Spleen (tissue), 13 donors: ENCODE measurements around the gene MED9. TPM values are rescaled to one million over a fixed set of nuclear protein-coding genes. Genes with fewer than 3 reads are reported as not detected.
"Not testable (repeated sequence)": the region's sequence is repeated elsewhere in the genome, so short reads cannot be mapped to it uniquely, and the experiment has no call there.

Experiments
- DNase-seq: peaks from one replicate; pipeline ENCODE4 v3.0.0-alpha.2; 2020
- H3K27ac ChIP-seq, 8 donors: fragments of 200-600 bp; sonication (generic) in 7 of 8; 1 replicate in 4 of 8; 2 replicates in 4 of 8; pipeline versions ENCODE4 v1.5.0 to v1.8.0; 2016 to 2021; ENCODE audit warnings: inconsistent platforms in 4 of 8, mild to moderate bottlenecking in 4 of 8, moderate library complexity in 1 of 8
- H3K27me3 ChIP-seq, 7 donors: fragments of 200-600 bp; sonication (generic) in 6 of 7; replicated peaks in 1 of 7; 1 replicate in 4 of 7; 2 replicates in 3 of 7; pipeline versions ENCODE4 v1.5.0 to v1.8.0; 2016 to 2021; ENCODE audit warnings: inconsistent platforms in 3 of 7, mild to moderate bottlenecking in 1 of 7
- H3K36me3 ChIP-seq, 6 donors: fragments of 200-600 bp; sonication (generic) in 5 of 6; 1 replicate in 4 of 6; 2 replicates in 2 of 6; pipeline versions ENCODE4 v1.5.0 to v1.8.0; 2016 to 2021; ENCODE audit warnings: inconsistent platforms in 2 of 6
- H3K4me1 ChIP-seq, 6 donors: fragments of 200-600 bp; sonication (generic) in 5 of 6; 1 replicate in 3 of 6; 2 replicates in 3 of 6; pipeline versions ENCODE4 v1.5.0 to v1.8.0; 2016 to 2021; ENCODE audit warnings: inconsistent platforms in 3 of 6
- H3K4me3 ChIP-seq, 8 donors: fragments of 200-600 bp; sonication (generic) in 7 of 8; 1 replicate in 4 of 8; 2 replicates in 4 of 8; pipeline versions ENCODE4 v1.5.0 to v1.8.0; 2016 to 2021; ENCODE audit warnings: inconsistent platforms in 4 of 8, mild to moderate bottlenecking in 4 of 8, moderate library complexity in 2 of 8
- H3K9me3 ChIP-seq, 8 donors: fragments of 200-600 bp; sonication (generic) in 7 of 8; 1 replicate in 4 of 8; 2 replicates in 4 of 8; pipeline versions ENCODE4 v1.5.0 to v1.8.0; 2016 to 2021; ENCODE audit warnings: inconsistent platforms in 4 of 8
- POLR2A ChIP-seq, 3 donors: fragments of 450-650 bp; IDR thresholded peaks; one replicate each; pipeline ENCODE4 v1.5.1; 2017; ENCODE audit warnings: antibody characterized with exemption in 3 of 3, mild to moderate bottlenecking in 1 of 3
- POLR2AphosphoS5 ChIP-seq, 3 donors: sonication (generic); formaldehyde crosslinking; IDR thresholded peaks; one replicate each; pipeline ENCODE4 v1.5.1; 2017; ENCODE audit warnings: antibody characterized with exemption in 3 of 3
- WGBS, 5 donors: extraction: QIAGEN DNeasy Blood & Tissue Kit in 3 of 5; methylation state at CpG; one replicate each; pipeline versions ENCODE4 v1.1.5 to v1.1.7; 2013 to 2018; 5-methylcytosine and 5-hydroxymethylcytosine counted together
- intact Hi-C: fragments of 100-400 bp; cut with DNase I; formaldehyde crosslinking; loops from one replicate; pipeline ENCODE4 v1.15.0; 2023; ENCODE audit warnings: low total_unique reads
- long read RNA-seq, 2 donors: transcript quantifications; one replicate each; lab custom pipeline, GENCODE V29; 2026
- polyA plus RNA-seq, 3 donors: library from polyadenylated mRNA; stranded (reverse); fragments of 200-250 nt; gene quantifications; one replicate each; pipeline ENCODE4 v1.2.1, GENCODE V29; 2013
- total RNA-seq, 7 donors: library from RNA; depleted of rRNA in 3 of 7; stranded (reverse); fragments of >200 nt in 3 of 7; fragmentation: NEBNext Ultra II Directional in 4 of 7; extraction: Animal tissue kit (Norgen Biotek cat#: 25700) in 4 of 7; gene quantifications; one replicate each; pipeline versions ENCODE4 v1.1.0 to v1.2.1, GENCODE V29; 2016 to 2021
- TF ChIP-seq, protein P1 (sequence below), 11 experiments: fragments of 200-600 bp in 7 of 11; fragments of 450-650 bp in 4 of 11; sonication (generic) in 4 of 11; IDR thresholded peaks in 8 of 11; conservative IDR thresholded peaks in 3 of 11; 1 replicate in 7 of 11; 2 replicates in 4 of 11; pipeline versions ENCODE4 v1.4.0 to v1.8.0; 2016 to 2021; ENCODE audit warnings: antibody characterized with exemption in 11 of 11, inconsistent platforms in 4 of 11, mild to moderate bottlenecking in 1 of 11
- donor health status: healthy with polysubstance abuse.
- donor health status: DM: no; HTN: no; CAD: no; lungs with moderate emphysema.
- donor health status: DM: no; HTN: no; CAD: no.
- donor health status: Bipolar disorder and iron deficiency.
- donor health status: healthy.
- donor health status: DM: no; HTN: no; CAD: no.
- donor health status: DM: yes; HTN: yes; CAD: no.

MED9 gene, protein sequence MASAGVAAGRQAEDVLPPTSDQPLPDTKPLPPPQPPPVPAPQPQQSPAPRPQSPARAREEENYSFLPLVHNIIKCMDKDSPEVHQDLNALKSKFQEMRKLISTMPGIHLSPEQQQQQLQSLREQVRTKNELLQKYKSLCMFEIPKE
- total RNA-seq = 10 to 100 TPM; 13.8 to 19.2 (median 16.6) TPM
- polyA plus RNA-seq = 10 to 100 TPM in 2 of 3 donors, 1 to 10 TPM in 1; 8.5 to 13.7 (median 10.3) TPM
- long read RNA-seq, donor 1, partial matches to known transcripts = 0 of 5 reads
- long read RNA-seq, donor 1, other reads (novel, unspliced or antisense) = 0 of 5 reads
- long read RNA-seq, donor 2, transcript MED9-201 (2 exons, 2,228 nt) = major isoform, 8 of 8 reads
- long read RNA-seq, donor 2, partial matches to known transcripts = 0 of 8 reads
- long read RNA-seq, donor 2, other reads (novel, unspliced or antisense) = 0 of 8 reads

DNA sequence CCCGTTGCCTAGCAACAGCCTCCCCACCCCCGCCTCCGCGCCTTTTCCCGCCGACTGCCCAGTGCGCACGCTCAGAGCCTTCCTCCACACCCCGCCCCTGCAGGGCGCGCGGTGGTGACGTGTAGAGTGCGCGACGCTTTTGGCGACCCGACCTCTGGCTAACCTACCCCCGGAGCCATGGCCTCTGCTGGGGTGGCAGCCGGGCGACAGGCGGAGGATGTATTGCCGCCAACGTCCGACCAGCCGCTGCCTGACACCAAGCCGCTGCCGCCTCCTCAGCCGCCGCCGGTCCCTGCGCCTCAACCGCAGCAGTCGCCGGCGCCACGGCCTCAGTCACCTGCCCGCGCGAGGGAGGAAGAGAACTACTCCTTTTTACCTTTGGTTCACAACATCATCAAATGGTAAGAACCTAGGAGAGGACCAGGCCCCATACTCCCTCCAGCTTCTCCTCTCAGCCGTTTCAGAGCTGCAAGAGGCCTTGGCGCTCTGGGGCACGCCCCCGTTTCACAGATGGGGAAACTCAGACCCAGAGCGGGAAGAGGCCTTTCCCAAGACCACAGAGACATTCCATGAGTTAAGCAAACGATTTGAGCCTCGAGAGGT, at the start of gene MED9:
MED9 (plus strand) TSS at position 136 of the 603 bp plus-strand sequence; CDS start at position 178, 42 bp downstream.
- DNase-seq = peak; percentile 97
- TF ChIP-seq POLR2AphosphoS5 (IDR thresholded peaks at IDR 0.05) (peak; percentile 93 to 96 (median 94)), POLR2A (IDR thresholded peaks at IDR 0.05) (no peak)
- TF ChIP-seq, protein P1, sequence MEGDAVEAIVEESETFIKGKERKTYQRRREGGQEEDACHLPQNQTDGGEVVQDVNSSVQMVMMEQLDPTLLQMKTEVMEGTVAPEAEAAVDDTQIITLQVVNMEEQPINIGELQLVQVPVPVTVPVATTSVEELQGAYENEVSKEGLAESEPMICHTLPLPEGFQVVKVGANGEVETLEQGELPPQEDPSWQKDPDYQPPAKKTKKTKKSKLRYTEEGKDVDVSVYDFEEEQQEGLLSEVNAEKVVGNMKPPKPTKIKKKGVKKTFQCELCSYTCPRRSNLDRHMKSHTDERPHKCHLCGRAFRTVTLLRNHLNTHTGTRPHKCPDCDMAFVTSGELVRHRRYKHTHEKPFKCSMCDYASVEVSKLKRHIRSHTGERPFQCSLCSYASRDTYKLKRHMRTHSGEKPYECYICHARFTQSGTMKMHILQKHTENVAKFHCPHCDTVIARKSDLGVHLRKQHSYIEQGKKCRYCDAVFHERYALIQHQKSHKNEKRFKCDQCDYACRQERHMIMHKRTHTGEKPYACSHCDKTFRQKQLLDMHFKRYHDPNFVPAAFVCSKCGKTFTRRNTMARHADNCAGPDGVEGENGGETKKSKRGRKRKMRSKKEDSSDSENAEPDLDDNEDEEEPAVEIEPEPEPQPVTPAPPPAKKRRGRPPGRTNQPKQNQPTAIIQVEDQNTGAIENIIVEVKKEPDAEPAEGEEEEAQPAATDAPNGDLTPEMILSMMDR (IDR thresholded peaks at IDR 0.05 in 8 of 11, conservative IDR thresholded peaks at IDR 0.05 in 3 of 11) = peak in 1 of 11 experiments; percentile 11
- peak within 1 kb of the TSS; percentile 77 to 98 (median 88) for H3K4me3 ChIP-seq
- 0 to 1% (median 0%) methylated on average over 41 to 47 of the region's 47 CpGs for WGBS, 5 donors
- H3K27me3 ChIP-seq = no peaks in the 10 kb centered on the region
- H3K36me3 ChIP-seq = peaks cover 0 to 23% (median 0%) of the 10 kb centered on the region in 6 donors
- peak within 1 kb of the TSS; percentile 75 to 95 (median 92) for H3K27ac ChIP-seq
- intact Hi-C loops = no loop called here
- peaks cover 17 to 61% (median 50%) of the 10 kb centered on the region in 6 donors for H3K4me1 ChIP-seq
- no peaks in the 10 kb centered on the region for H3K9me3 ChIP-seq

DNA sequence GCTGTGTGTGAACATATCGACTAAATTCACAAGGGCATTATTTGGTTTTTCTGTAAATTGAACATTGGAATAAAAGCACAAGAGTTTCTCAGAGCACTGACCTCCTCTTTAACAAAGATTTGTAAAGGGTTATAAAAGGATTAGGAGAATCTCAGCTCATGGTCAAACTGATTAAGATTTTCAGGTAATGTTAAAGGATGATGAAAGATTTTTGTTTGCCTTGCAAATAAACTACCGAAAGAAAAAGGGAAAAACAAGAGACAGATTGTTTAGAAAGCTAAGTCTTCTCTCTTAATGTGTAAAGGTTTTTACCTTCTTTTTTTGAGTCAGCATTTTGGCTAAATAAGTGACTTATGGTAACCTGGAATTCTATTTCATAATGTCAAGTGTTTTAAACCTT, 47.6 kb upstream of the MED9 start:
- TF ChIP-seq, protein P1 (IDR thresholded peaks at IDR 0.05 in 8 of 11, conservative IDR thresholded peaks at IDR 0.05 in 3 of 11) = no peak
- TF ChIP-seq POLR2AphosphoS5 (IDR thresholded peaks at IDR 0.05) = no peak
- TF ChIP-seq POLR2A (IDR thresholded peaks at IDR 0.05) = no peak
- Histone ChIP-seq H3K27me3 (no peaks in the 10 kb centered on the region), H3K4me3 (no peak overlapping the region), H3K27ac (no peak overlapping the region), H3K36me3 (no peaks in the 10 kb centered on the region), H3K4me1 (peaks cover 0 to 8% (median 0%) of the 10 kb centered on the region in 6 donors), H3K9me3 (peaks cover 0 to 11% (median 9%) of the 10 kb centered on the region in 8 donors)
- no peak for DNase-seq
- 89 to 97% (median 92%) methylated on average over 2 of the region's 2 CpGs for WGBS, 5 donors
- intact Hi-C loops = no loop called here

DNA sequence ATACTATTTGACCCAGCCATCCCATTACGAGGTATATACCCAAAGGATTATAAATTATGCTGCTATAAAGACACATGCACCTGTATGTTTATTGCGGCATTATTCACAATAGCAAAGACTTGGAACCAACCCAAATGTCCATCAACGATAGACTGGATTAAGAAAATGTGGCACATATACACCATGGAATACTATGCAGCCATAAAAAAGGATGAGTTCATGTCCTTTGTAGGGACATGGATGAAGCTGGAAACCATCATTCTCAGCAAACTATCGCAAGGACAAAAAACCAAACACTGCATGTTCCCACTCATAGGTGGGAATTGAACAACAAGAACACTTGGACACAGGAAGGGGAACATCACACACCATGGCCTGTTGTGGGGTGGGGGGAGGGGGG, 45.9 kb upstream of the MED9 start:
- not testable (repeated sequence) for H3K36me3 ChIP-seq

DNA sequence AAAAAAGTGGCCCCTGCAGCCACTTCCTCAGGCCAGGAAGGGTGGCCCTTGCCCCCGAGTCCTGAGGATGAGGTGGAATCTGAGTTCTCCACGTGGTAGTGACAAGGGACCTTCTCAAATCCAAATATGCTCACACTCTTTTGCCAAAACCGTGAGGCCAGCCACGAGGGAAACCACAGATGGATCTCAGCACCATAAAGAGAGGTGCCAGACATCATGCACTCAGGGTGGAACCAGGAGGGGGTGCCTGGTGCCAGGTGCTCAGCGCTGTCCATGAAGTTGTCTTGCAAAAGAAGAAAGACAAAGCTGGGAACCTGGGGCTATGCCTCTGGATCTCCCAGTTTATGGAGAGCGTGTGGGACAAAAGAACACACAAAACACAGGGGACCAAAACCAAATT, 45.2 kb upstream of the MED9 start:
- intact Hi-C loops = no loop called here
- peaks cover 0 to 8% (median 0%) of the 10 kb centered on the region in 6 donors for H3K4me1 ChIP-seq
- no peak overlapping the region for H3K4me3 ChIP-seq
- H3K27me3 ChIP-seq = no peaks in the 10 kb centered on the region
- no peaks in the 10 kb centered on the region for H3K36me3 ChIP-seq
- no peak overlapping the region for H3K27ac ChIP-seq
- no peak for DNase-seq
- no peaks in the 10 kb centered on the region for H3K9me3 ChIP-seq
- WGBS, 5 donors = 49 to 70% (median 50%) methylated on average over 6 of the region's 6 CpGs
- TF ChIP-seq, protein P1 (IDR thresholded peaks at IDR 0.05 in 8 of 11, conservative IDR thresholded peaks at IDR 0.05 in 3 of 11) = no peak
- TF ChIP-seq POLR2AphosphoS5 (IDR thresholded peaks at IDR 0.05) (no peak), POLR2A (IDR thresholded peaks at IDR 0.05) (no peak)

More for the DNA sequence above, 45.9 kb upstream of the MED9 start:
- H3K27ac ChIP-seq, H3K4me1 ChIP-seq, DNase-seq, H3K9me3 ChIP-seq, intact Hi-C loops, H3K27me3 ChIP-seq, H3K4me3 ChIP-seq: not testable (repeated sequence)
- WGBS, 5 donors = 79 to 95% (median 88%) methylated on average over 3 to 4 of the region's 4 CpGs
